H1 (cell line): ENCODE measurements around the gene BCAM. TPM values are rescaled to one million over a fixed set of nuclear protein-coding genes. Genes with fewer than 3 reads are reported as not detected.

ENCODE experiments used
- CTCF ChIA-PET: fragments of 300-600 bp; sonication (Branson Sonifier 250); formaldehyde crosslinking; loops from one replicate; lab custom pipeline; 2021; ENCODE audit not compliant: partially characterized antibody; lab: Charles Lee
- POLR2A ChIA-PET: fragments of 300-600 bp; sonication (Branson Sonifier 250); formaldehyde crosslinking; loops from one replicate; lab custom pipeline; 2021; ENCODE audit warnings: inconsistent platforms; ENCODE audit not compliant: partially characterized antibody; lab: Charles Lee
- DNase-seq, 2 experiments: peaks; one replicate each; pipeline versions ENCODE4 v3.0.0 to v3.0.0-alpha.2; 2010 to 2022; ENCODE audit warnings: low spot score in 2 of 2, low read depth in 1 of 2, mixed read lengths in 1 of 2
- FAIRE-seq: peaks from 2 replicates; lab custom pipeline; 2011; peaks lifted over from hg19 to GRCh38; lab: Jason Lieb, UNC
- H2AFZ ChIP-seq: 2 replicates; pipeline ENCODE4 v1.8.1; 2012; ENCODE audit warnings: low read length, inconsistent platforms
- H2AK5ac ChIP-seq: 2 replicates; pipeline ENCODE4 v1.6.1; 2013; ENCODE audit warnings: low read depth, low read length
- H2BK120ac ChIP-seq: replicated peaks from 2 replicates; pipeline ENCODE3; 2013; ENCODE audit warnings: low read depth, low read length, inconsistent platforms
- H2BK12ac ChIP-seq: 2 replicates; pipeline ENCODE4 v1.6.1; 2013; ENCODE audit warnings: low read depth, low read length
- H2BK15ac ChIP-seq: 2 replicates; pipeline ENCODE4 v1.6.1; 2013; ENCODE audit warnings: low read length
- H2BK20ac ChIP-seq: 2 replicates; pipeline ENCODE4 v1.6.1; 2013; ENCODE audit warnings: low read length
- H2BK5ac ChIP-seq: 2 replicates; pipeline ENCODE4 v1.6.1; 2013; ENCODE audit warnings: low read depth, low read length
- H3K14ac ChIP-seq: 2 replicates; pipeline ENCODE4 v1.6.1; 2013; ENCODE audit warnings: inconsistent platforms; ENCODE audit not compliant: insufficient read length
- H3K18ac ChIP-seq: 2 replicates; pipeline ENCODE4 v1.6.1; 2013; ENCODE audit warnings: low read length; ENCODE audit errors: extremely low read depth
- H3K23ac ChIP-seq: 2 replicates; pipeline ENCODE4 v1.6.1; 2013; ENCODE audit warnings: inconsistent platforms; ENCODE audit not compliant: insufficient read length
- H3K23me2 ChIP-seq: 2 replicates; pipeline ENCODE4 v1.6.1; 2013; ENCODE audit warnings: low read depth, low read length
- H3K27ac ChIP-seq: 2 replicates; pipeline ENCODE4 v1.6.1; 2011; ENCODE audit warnings: low read depth, low read length, inconsistent platforms
- H3K27me3 ChIP-seq, 4 experiments: replicated peaks in 1 of 4; 1 replicate in 1 of 4; 2 replicates in 3 of 4; pipeline versions ENCODE4 v1.6.1 to v1.8.1; 2011 to 2013; ENCODE audit warnings: low read length in 3 of 4, mild to moderate bottlenecking in 3 of 4, inconsistent platforms in 2 of 4, mixed read lengths in 2 of 4, moderate library complexity in 1 of 4; ENCODE audit not compliant: control insufficient read depth in 3 of 4, insufficient read depth in 3 of 4; ENCODE audit errors: extremely low read depth in 1 of 4
- H3K36me3 ChIP-seq, 4 experiments: 2 replicates each; pipeline versions ENCODE4 v1.6.1 to v1.8.1; 2011 to 2013; ENCODE audit warnings: mild to moderate bottlenecking in 4 of 4, low read length in 3 of 4, moderate library complexity in 2 of 4, control low read depth in 1 of 4, inconsistent platforms in 1 of 4; ENCODE audit not compliant: insufficient read depth in 4 of 4, control insufficient read depth in 2 of 4
- H3K4ac ChIP-seq: replicated peaks from 2 replicates; pipeline ENCODE3; 2013; ENCODE audit warnings: low read length, low read depth, mixed read lengths, inconsistent platforms; ENCODE audit not compliant: insufficient read length
- H3K4me1 ChIP-seq, 4 experiments: replicated peaks in 1 of 4; 1 replicate in 1 of 4; 2 replicates in 3 of 4; pipeline versions ENCODE4 v1.6.1 to v1.8.1; 2011 to 2013; ENCODE audit warnings: low read length in 3 of 4, inconsistent platforms in 2 of 4, mixed read lengths in 1 of 4; ENCODE audit not compliant: insufficient read depth in 4 of 4, control insufficient read depth in 3 of 4
- H3K4me2 ChIP-seq, 2 experiments: 2 replicates each; pipeline versions ENCODE4 v1.6.1 to v1.8.1; 2011 to 2013; ENCODE audit warnings: low read depth in 2 of 2, low read length in 2 of 2, control low read depth in 1 of 2, inconsistent platforms in 1 of 2, mild to moderate bottlenecking in 1 of 2; ENCODE audit not compliant: insufficient read depth in 1 of 2
- H3K4me3 ChIP-seq, 4 experiments: fragments of 200-600, 300-600 bp in 1 of 4; sonication (generic), shearing (Covaris generic), sonication (Bioruptor Twin) in 1 of 4; 2 replicates each; pipeline versions ENCODE4 v1.5.1 to v1.8.1; 2011 to 2016; ENCODE audit warnings: low read length in 4 of 4, low read depth in 3 of 4, control low read depth in 2 of 4, inconsistent platforms in 2 of 4, mild to moderate bottlenecking in 2 of 4, mixed read lengths in 1 of 4, moderate library complexity in 1 of 4; ENCODE audit not compliant: insufficient read depth in 2 of 4; ENCODE audit errors: extremely low read depth in 1 of 4
- H3K56ac ChIP-seq: replicated peaks from 2 replicates; pipeline ENCODE3; 2013; ENCODE audit warnings: low read depth, mild to moderate bottlenecking, mixed read lengths, low read length, inconsistent platforms; ENCODE audit not compliant: insufficient read length
- H3K79me1 ChIP-seq: 2 replicates; pipeline ENCODE4 v1.6.1; 2013; ENCODE audit warnings: low read depth, low read length, control low read depth
- H3K79me2 ChIP-seq, 2 experiments: 2 replicates each; pipeline versions ENCODE4 v1.6.1 to v1.8.1; 2012 to 2013; ENCODE audit warnings: low read length in 2 of 2, mild to moderate bottlenecking in 2 of 2, inconsistent platforms in 1 of 2; ENCODE audit not compliant: insufficient read depth in 2 of 2, control insufficient read depth in 1 of 2
- H3K9ac ChIP-seq, 4 experiments: replicated peaks in 1 of 4; 1 replicate in 1 of 4; 2 replicates in 3 of 4; pipeline versions ENCODE4 v1.6.1 to v1.8.1; 2011 to 2013; ENCODE audit warnings: low read depth in 3 of 4, low read length in 3 of 4, control low read depth in 2 of 4, mild to moderate bottlenecking in 2 of 4, moderate library complexity in 2 of 4, inconsistent platforms in 1 of 4; ENCODE audit errors: extremely low read depth in 1 of 4
- H3K9me3 ChIP-seq, 2 experiments: 2 replicates each; pipeline versions ENCODE4 v1.6.1 to v1.8.1; 2012 to 2013; ENCODE audit warnings: mild to moderate bottlenecking in 2 of 2, moderate library complexity in 2 of 2, control low read depth in 1 of 2, inconsistent platforms in 1 of 2, low read depth in 1 of 2, low read length in 1 of 2, mixed read lengths in 1 of 2; ENCODE audit not compliant: insufficient read depth in 2 of 2
- H4K20me1 ChIP-seq, 2 experiments: replicated peaks in 1 of 2; 2 replicates each; pipeline versions ENCODE3 to v1.8.1; 2011 to 2013; ENCODE audit warnings: inconsistent platforms in 2 of 2, low read length in 2 of 2, mild to moderate bottlenecking in 1 of 2; ENCODE audit not compliant: insufficient read depth in 2 of 2, control insufficient read depth in 1 of 2
- H4K5ac ChIP-seq: 2 replicates; pipeline ENCODE4 v1.6.1; 2013; ENCODE audit warnings: low read length, low read depth, mixed read lengths, inconsistent platforms; ENCODE audit not compliant: insufficient read length
- H4K8ac ChIP-seq: 2 replicates; pipeline ENCODE4 v1.8.0; 2013; ENCODE audit warnings: mild to moderate bottlenecking, moderate library complexity, low read length, inconsistent platforms; ENCODE audit not compliant: insufficient read depth; ENCODE audit errors: extremely low read depth
- H4K91ac ChIP-seq: replicated peaks from 2 replicates; pipeline ENCODE3; 2013; ENCODE audit warnings: low read length, mixed read lengths, inconsistent platforms; ENCODE audit not compliant: insufficient read length
- EZH2 ChIP-seq: fragments of 200-600 bp; sonication (generic); IDR thresholded peaks from 2 replicates; pipeline ENCODE4 v1.7.1; 2012; ENCODE audit warnings: low read depth, mild to moderate bottlenecking, moderate library complexity, low read length, inconsistent platforms; ENCODE audit not compliant: severe bottlenecking
- POLR2A ChIP-seq, 2 experiments: IDR thresholded peaks; 1 replicate in 1 of 2; 2 replicates in 1 of 2; pipeline ENCODE4 v1.6.1; 2011; ENCODE audit warnings: low read depth in 2 of 2, low read length in 2 of 2, mild to moderate bottlenecking in 2 of 2; ENCODE audit errors: control extremely low read depth in 1 of 2
- WGBS, 2 experiments: shearing (Covaris generic) in 1 of 2; methylation state at CpG; one replicate each; pipeline versions ENCODE4 v1.1.6 to v1.1.7; 2013 to 2015; ENCODE audit warnings: low lambda C conversion rate in 2 of 2, mixed read lengths in 2 of 2, inconsistent platforms in 1 of 2, low coverage in 1 of 2, missing lambda C conversion rate in 1 of 2; ENCODE audit not compliant: insufficient replicate concordance in 2 of 2, insufficient coverage in 1 of 2, insufficient read length in 1 of 2; ENCODE audit errors: extremely low coverage in 1 of 2, missing lambda C conversion rate in 1 of 2; 5-methylcytosine and 5-hydroxymethylcytosine counted together
- polyA plus RNA-seq, 7 experiments: library from polyadenylated mRNA; depleted of rRNA in 3 of 7; stranded (reverse) in 5 of 7; unstranded in 2 of 7; fragments of >200 nt in 5 of 7; fragments of 200-250 nt in 2 of 7; gene quantifications; 1 replicate in 5 of 7; 2 replicates in 1 of 7; 4 replicates in 1 of 7; pipeline versions ENCODE4 v1.2.1 to v1.2.3, GENCODE V29; 2011 to 2013; ENCODE audit warnings: missing spikeins in 2 of 7, mixed read lengths in 2 of 7
- total RNA-seq: library from RNA; stranded (reverse); fragmentation: NEBNext Ultra II Directional; extraction: Animal tissue kit (Norgen Biotek cat#: 25700); gene quantifications from 2 replicates; pipeline ENCODE4 v1.2.1, GENCODE V29; 2021

The BCAM gene
- total and polyA plus RNA-seq, 2 of the 8 experiments (the other 6 are each of a cell fraction or from before 2014, with no cell fraction given): 32.5 to 81.4 TPM

GRCh38 chr19:44814517-44814916, 5.6 kb downstream of the BCAM start:
- no peak overlapping the region for H3K4me3 ChIP-seq
- H4K91ac ChIP-seq: no peak overlapping the region
- H3K79me2 ChIP-seq: no peaks in the 10 kb centered on the region
- H3K18ac ChIP-seq: no peak overlapping the region
- H3K14ac ChIP-seq: no peak overlapping the region
- no peak for TF ChIP-seq POLR2A (IDR thresholded peaks at IDR 0.05; ENCODE audit: control extremely low read depth in 1 of 2, low read depth in 2 of 2, low read length in 2 of 2)
- no peak for TF ChIP-seq EZH2
- peaks cover 0 to 2% (median under 1%) of the 10 kb centered on the region in 4 experiments; a peak in 3 of 7 replicates for H3K27me3 ChIP-seq
- ChIA-PET CTCF (interaction anchor here (1.0 kb wide), 2 partner anchors 30 to 32 kb away, joined by 4 read pairs; partner anchors contain the start of gene NECTIN2), POLR2A (interaction anchor here (0.7 kb wide), 1 partner anchor 32 kb away, joined by 3 read pairs; no protein-coding TSS in a partner anchor)
- H2AFZ ChIP-seq: no peak overlapping the region
- no peak overlapping the region for H3K4me2 ChIP-seq
- H4K8ac ChIP-seq: no peak overlapping the region
- peaks cover 4 to 13% (median 8%) of the 10 kb centered on the region in 4 experiments for H3K4me1 ChIP-seq
- no peak overlapping the region for H3K23ac ChIP-seq
- peaks cover 8 to 12% of the 10 kb centered on the region in 2 experiments for H4K20me1 ChIP-seq
- H3K9ac ChIP-seq: no peak overlapping the region
- no peak overlapping the region for H2BK5ac ChIP-seq
- no peak overlapping the region for H2BK20ac ChIP-seq
- H3K36me3 ChIP-seq: peaks cover 9 to 36% (median 23%) of the 10 kb centered on the region in 4 experiments; a peak in 5 of 8 replicates
- peaks cover 2% of the 10 kb centered on the region; the same call in 1 of the 2 replicates for H3K79me1 ChIP-seq
- H4K5ac ChIP-seq: no peak overlapping the region
- DNase-seq (no peak), FAIRE-seq (no peak)
- no peak overlapping the region for H2BK120ac ChIP-seq
- no peak overlapping the region for H2BK12ac ChIP-seq
- no peak overlapping the region for H3K56ac ChIP-seq
- no peaks in the 10 kb centered on the region for H3K9me3 ChIP-seq
- no peak overlapping the region for H3K27ac ChIP-seq
- H2AK5ac ChIP-seq: no peak overlapping the region
- H3K23me2 ChIP-seq: no peaks in the 10 kb centered on the region; the same call in 1 of the 2 replicates
- 95% methylated on average over 17 of the region's 17 CpGs; no CpG with 5 or more reads in 1 of the 2 experiments for WGBS, 2 experiments
- no peak overlapping the region for H3K4ac ChIP-seq
- H2BK15ac ChIP-seq: no peak overlapping the region
